Thyroid gland (tissue), 4 donors: ENCODE measurements around the gene STOX2.

Experiments
- CTCF ChIP-seq, 6 experiments: fragments of 200-600 bp in 3 of 6; fragments of 450-650 bp in 3 of 6; sonication (generic) in 3 of 6; IDR thresholded peaks; one replicate each; pipeline ENCODE4 v1.5.1; 2016 to 2019; ENCODE audit warnings: antibody characterized with exemption in 6 of 6, mild to moderate bottlenecking in 2 of 6, inconsistent platforms in 1 of 6, moderate library complexity in 1 of 6
- POLR2A ChIP-seq, 2 donors: fragments of 450-650 bp; IDR thresholded peaks; one replicate each; pipeline ENCODE4 v1.6.1; 2017; ENCODE audit warnings: antibody characterized with exemption in 2 of 2, mild to moderate bottlenecking in 2 of 2, moderate library complexity in 1 of 2

DNA sequence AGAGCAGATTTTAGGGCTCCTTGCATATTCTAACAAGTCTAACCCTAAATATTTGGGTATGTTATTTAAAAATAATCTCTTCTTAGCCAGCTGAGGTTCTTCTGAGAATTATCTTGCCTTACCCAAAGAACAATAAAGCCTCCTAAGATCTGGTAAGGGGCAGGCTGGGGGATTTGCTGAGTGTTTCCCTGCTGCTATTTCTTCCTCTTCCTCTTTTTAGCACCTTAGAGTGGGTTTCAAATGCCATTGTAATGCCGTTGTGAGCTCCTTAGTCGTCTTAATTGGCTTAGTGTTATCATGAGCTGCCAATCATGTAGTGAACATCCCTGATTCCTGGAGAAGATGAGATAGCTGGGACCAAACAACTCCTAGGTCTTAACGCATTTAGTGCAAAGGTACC is 15.4 kb downstream of the STOX2 start:
- TF ChIP-seq CTCF (IDR thresholded peaks at IDR 0.05), result no peak
- TF ChIP-seq POLR2A (IDR thresholded peaks at IDR 0.05), result no peak
